GM18511 (cell line): ENCODE results near the gene OR2T34.
A peak's percentile ranks its signal among the peaks of the same experiment; 100 is the strongest.
"Not testable (repeated sequence)": the region's sequence is repeated elsewhere in the genome, so short reads cannot be mapped to it uniquely, and the experiment has no call there.

Experiments used
- ATAC-seq: cut with Tn5 transposase; IDR thresholded peaks from one replicate; pipeline ENCODE4 v1.9.1; 2021; ENCODE audit warnings: mild to moderate bottlenecking, moderate library complexity; ENCODE audit not compliant: unreplicated experiment

The OR2T34 gene

DNA sequence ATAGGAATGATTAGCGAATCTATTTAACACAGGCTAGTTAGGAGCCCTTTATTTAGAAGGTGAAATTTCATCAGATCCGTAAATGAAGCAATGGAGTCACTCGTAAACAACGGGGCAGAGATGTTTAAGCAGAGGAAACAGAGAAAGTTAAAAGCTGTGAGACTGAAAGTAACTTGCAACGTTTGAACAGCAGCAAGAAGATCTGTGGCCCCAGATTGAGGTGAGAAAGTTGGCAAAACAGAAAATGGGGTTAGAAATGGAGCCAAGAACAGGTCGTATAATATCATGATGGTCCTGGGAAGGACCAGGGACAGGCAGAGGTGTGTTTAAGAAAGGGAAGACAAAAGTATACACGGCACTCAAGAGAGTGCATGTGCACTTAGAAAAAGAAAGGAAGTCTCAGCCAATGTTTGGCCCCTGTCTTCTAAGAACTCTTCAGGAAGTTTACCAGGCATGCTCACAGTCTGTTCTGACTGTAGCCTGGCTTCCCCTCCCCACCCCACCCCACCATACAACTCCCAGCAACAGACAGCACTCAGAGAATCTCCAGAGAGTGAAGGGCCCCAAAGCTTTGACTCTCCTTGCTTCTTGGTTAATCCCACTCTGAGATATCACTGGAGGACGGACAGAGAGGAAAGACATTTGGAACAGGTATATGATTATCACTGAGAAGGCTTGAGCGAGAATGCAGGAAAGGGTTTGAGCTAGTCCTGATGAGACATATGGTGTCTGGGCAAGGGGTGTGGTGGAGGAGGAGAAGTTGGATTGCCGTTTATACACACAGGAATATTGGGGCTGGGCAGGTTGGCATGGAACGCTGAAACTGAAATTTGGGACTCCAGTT lies 8.8 kb downstream of the OR2T34 start:
- peak; percentile 71 for ATAC-seq

DNA sequence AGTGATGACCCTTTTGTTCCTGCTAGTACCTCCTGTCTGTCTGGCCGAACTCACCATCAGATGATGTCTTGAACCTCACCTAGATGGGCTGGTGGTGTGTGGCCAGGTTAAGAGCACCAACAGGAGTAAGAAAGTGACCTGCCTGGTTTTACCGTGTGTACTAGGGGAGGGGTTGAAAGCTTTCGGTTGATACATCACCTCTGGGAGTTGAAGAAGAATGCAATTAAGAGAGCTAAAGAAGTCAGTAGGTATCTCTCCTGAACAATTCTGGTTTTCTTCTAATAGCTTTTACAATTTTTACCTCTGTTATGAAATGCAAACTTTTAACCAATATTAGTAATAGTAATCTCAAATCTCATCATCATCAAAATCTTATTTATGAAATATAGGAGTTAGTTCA lies 11.9 kb downstream of the OR2T34 start, which contains the start of gene OR2T29:
OR2T29 (minus strand) TSS at position 101 of the 400 bp plus-strand sequence. CDS start 3,281 bp downstream, outside the sequence.
- ATAC-seq, result not testable (repeated sequence)

DNA sequence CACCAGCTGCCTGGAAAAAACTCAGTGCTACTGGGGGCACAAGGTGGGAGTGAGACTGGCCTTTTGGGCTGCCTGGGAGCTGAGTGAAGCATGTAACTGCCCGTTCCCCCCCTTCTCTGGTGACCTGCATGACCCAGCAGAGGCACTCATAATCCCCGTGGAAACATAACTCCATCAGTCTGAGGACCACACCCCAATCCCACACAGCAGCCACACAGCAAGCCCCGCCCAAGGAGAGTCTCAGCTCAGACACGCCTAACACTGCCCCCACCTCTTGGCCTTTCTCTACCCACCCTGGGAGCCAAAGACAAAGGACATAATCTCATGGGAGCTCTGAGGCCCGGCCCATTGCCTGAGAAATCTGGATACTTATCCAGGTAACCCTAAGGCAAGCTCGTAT lies 23.5 kb downstream of the OR2T34 start:
- not testable (repeated sequence) for ATAC-seq

DNA sequence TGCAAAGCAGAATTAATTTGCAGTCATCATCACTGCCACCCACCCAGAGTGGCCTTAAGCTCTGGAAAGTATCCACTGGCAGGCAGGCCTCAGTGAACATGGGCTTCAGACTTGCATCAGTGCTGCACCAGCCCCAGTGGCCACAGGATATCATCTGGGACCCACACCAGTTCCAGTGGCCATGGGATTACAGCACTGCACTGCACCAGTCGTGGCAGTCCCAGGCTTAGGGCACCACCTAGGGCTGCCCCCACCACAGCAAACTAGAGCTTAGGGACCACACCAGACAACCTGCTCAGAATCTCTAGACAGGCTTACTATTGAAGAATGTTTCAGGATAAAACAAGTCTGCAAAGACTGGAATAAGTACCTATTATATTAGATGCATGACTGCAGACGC lies 27.2 kb downstream of the OR2T34 start:
- ATAC-seq, result not testable (repeated sequence)

DNA sequence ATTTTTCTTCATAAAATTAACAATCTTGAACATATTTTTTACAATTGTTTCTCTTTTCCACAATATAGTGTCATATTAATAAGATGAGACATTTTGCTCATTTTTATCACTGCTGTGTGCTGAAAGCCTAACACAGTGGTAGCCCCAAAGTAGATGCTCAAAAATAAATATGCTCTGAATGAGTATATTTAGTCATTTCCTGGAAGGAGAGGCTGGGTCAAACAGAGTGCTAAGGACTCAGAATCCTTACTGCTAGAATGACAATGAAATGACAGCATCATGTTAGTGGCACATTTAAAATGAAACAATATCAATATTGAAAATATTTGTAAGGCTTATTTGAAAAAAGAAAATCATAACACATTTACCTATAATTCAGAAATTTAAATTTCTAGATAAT lies 37.1 kb downstream of the OR2T34 start:
- not testable (repeated sequence) for ATAC-seq
